HG03097 (cell line): Measurements from ENCODE around the gene NBAS.
A peak's percentile ranks its signal among the peaks of the same experiment; 100 is the strongest.

Experiments used
- ATAC-seq: cut with Tn5 transposase; IDR thresholded peaks from one replicate; pipeline ENCODE4 v1.9.1; 2021; ENCODE audit not compliant: unreplicated experiment, low FRiP score

Gene NBAS

GRCh38 chr2:15560988-15561573, at the start of gene NBAS:
NBAS (minus strand) TSS chr2:15561334; CDS start chr2:15561304, 30 bp downstream.
- ATAC-seq = peak; percentile 77

- no peak for ATAC-seq
Measured at GRCh38 chr2:15610430-15610952, 49.4 kb upstream of the NBAS start.

- no peak for ATAC-seq
Measured at GRCh38 chr2:15609341-15610042, 48.4 kb upstream of the NBAS start.

GRCh38 chr2:15608392-15608761, 47.2 kb upstream of the NBAS start:
- ATAC-seq = no peak

GRCh38 chr2:15607709-15608391, 46.7 kb upstream of the NBAS start:
- no peak for ATAC-seq

- ATAC-seq = no peak
Measured at GRCh38 chr2:15606481-15607441, 45.6 kb upstream of the NBAS start.

- ATAC-seq = no peak
Measured at GRCh38 chr2:15605721-15606120, 44.6 kb upstream of the NBAS start.

GRCh38 chr2:15603948-15604347, 42.8 kb upstream of the NBAS start:
- no peak for ATAC-seq

- no peak for ATAC-seq
Measured at GRCh38 chr2:15603044-15603765, 42.1 kb upstream of the NBAS start.

- ATAC-seq = no peak
Measured at GRCh38 chr2:15602393-15602792, 41.3 kb upstream of the NBAS start.

GRCh38 chr2:15601681-15602080, 40.5 kb upstream of the NBAS start:
- ATAC-seq = no peak

GRCh38 chr2:15599994-15600393, 38.9 kb upstream of the NBAS start:
- ATAC-seq = no peak

GRCh38 chr2:15596968-15597367, 35.8 kb upstream of the NBAS start:
- ATAC-seq = no peak

- ATAC-seq = no peak
Measured at GRCh38 chr2:15596350-15596749, 35.2 kb upstream of the NBAS start.

GRCh38 chr2:15595936-15596335, 34.8 kb upstream of the NBAS start:
- no peak for ATAC-seq

GRCh38 chr2:15595342-15595905, 34.3 kb upstream of the NBAS start:
- no peak for ATAC-seq

GRCh38 chr2:15594291-15595256, 33.4 kb upstream of the NBAS start:
- ATAC-seq = no peak

GRCh38 chr2:15593327-15593705, 32.2 kb upstream of the NBAS start:
- no peak for ATAC-seq
